Measurements from ENCODE around the gene TEX261.

TEX261 gene

GRCh38 chr2:70941186-70941585, 53.5 kb downstream of the TEX261 start:
- no peak overlapping the region for H3K4me3 Mint-ChIP-seq
- no peaks in the 10 kb centered on the region for H3K27me3 Mint-ChIP-seq
- no peaks in the 10 kb centered on the region for H3K4me1 Mint-ChIP-seq
- no peaks in the 10 kb centered on the region for H3K36me3 Mint-ChIP-seq
- no peaks in the 10 kb centered on the region for H3K9me3 Mint-ChIP-seq
- no peak overlapping the region for H3K27ac Mint-ChIP-seq

GRCh38 chr2:70939839-70940580, 54.7 kb downstream of the TEX261 start:
- H3K4me1 Mint-ChIP-seq: no peaks in the 10 kb centered on the region
- H3K4me3 Mint-ChIP-seq: no peak overlapping the region
- peaks cover 1% of the 10 kb centered on the region for H3K27me3 Mint-ChIP-seq
- no peaks in the 10 kb centered on the region for H3K9me3 Mint-ChIP-seq
- H3K36me3 Mint-ChIP-seq: no peaks in the 10 kb centered on the region
- H3K27ac Mint-ChIP-seq: no peak overlapping the region

GRCh38 chr2:70939001-70939838, 55.5 kb downstream of the TEX261 start:
- Mint-ChIP-seq H3K4me3 (no peak overlapping the region), H3K9me3 (no peaks in the 10 kb centered on the region), H3K36me3 (no peaks in the 10 kb centered on the region)

GRCh38 chr2:70938586-70938950, 56.1 kb downstream of the TEX261 start:
- no peaks in the 10 kb centered on the region for H3K9me3 Mint-ChIP-seq
- H3K27me3 Mint-ChIP-seq: peaks cover 1% of the 10 kb centered on the region
- H3K4me3 Mint-ChIP-seq: no peak overlapping the region
- no peaks in the 10 kb centered on the region for H3K4me1 Mint-ChIP-seq
- no peaks in the 10 kb centered on the region for H3K36me3 Mint-ChIP-seq
- H3K27ac Mint-ChIP-seq: no peak overlapping the region

More at GRCh38 chr2:70939001-70939838, 55.5 kb downstream of the TEX261 start:
- no peaks in the 10 kb centered on the region for H3K4me1 Mint-ChIP-seq
- peaks cover 1% of the 10 kb centered on the region for H3K27me3 Mint-ChIP-seq
- no peak overlapping the region for H3K27ac Mint-ChIP-seq

- H3K27ac Mint-ChIP-seq: no peak overlapping the region
- no peak overlapping the region for H3K4me3 Mint-ChIP-seq
- H3K36me3 Mint-ChIP-seq: no peaks in the 10 kb centered on the region
- H3K27me3 Mint-ChIP-seq: peaks cover 1% of the 10 kb centered on the region
- no peaks in the 10 kb centered on the region for H3K4me1 Mint-ChIP-seq
- H3K9me3 Mint-ChIP-seq: no peaks in the 10 kb centered on the region
These were observed 56.6 kb downstream of the TEX261 start for GRCh38 chr2:70937866-70938585.

GRCh38 chr2:70936979-70937811, 57.5 kb downstream of the TEX261 start:
- Mint-ChIP-seq H3K4me1 (no peaks in the 10 kb centered on the region), H3K4me3 (no peak overlapping the region), H3K27me3 (peaks cover 1% of the 10 kb centered on the region), H3K9me3 (no peaks in the 10 kb centered on the region), H3K27ac (no peak overlapping the region), H3K36me3 (no peaks in the 10 kb centered on the region)

- Mint-ChIP-seq H3K4me1 (no peaks in the 10 kb centered on the region), H3K27me3 (peaks cover 1% of the 10 kb centered on the region), H3K27ac (no peak overlapping the region), H3K4me3 (no peak overlapping the region), H3K36me3 (no peaks in the 10 kb centered on the region), H3K9me3 (no peaks in the 10 kb centered on the region)
These were observed 58.3 kb downstream of the TEX261 start for GRCh38 chr2:70936165-70936978.
